Ishikawa (cell line): ENCODE data around the gene NCK2.

Source experiments
- CREB1 ChIP-seq: IDR thresholded peaks from 2 replicates; pipeline ENCODE4 v1.6.1; 2012; ENCODE audit warnings: low read depth
- EGR1 ChIP-seq: IDR thresholded peaks from 2 replicates; pipeline ENCODE4 v1.6.1; 2012
- EP300 ChIP-seq: IDR thresholded peaks from 2 replicates; pipeline ENCODE4 v1.6.1; 2012; ENCODE audit warnings: borderline replicate concordance
- FOXM1 ChIP-seq: IDR thresholded peaks from 2 replicates; pipeline ENCODE4 v1.6.1; 2012; ENCODE audit warnings: low read depth, borderline replicate concordance
- NFIC ChIP-seq: IDR thresholded peaks from 2 replicates; pipeline ENCODE4 v1.6.1; 2012
- RAD21 ChIP-seq: IDR thresholded peaks from 2 replicates; pipeline ENCODE4 v1.6.1; 2012; ENCODE audit warnings: low read depth
- TAF1 ChIP-seq: IDR thresholded peaks from 2 replicates; pipeline ENCODE4 v1.6.1; 2012; ENCODE audit warnings: low read depth, mild to moderate bottlenecking
- TCF12 ChIP-seq: IDR thresholded peaks from 2 replicates; pipeline ENCODE4 v1.6.1; 2012; ENCODE audit warnings: low read depth
- TEAD4 ChIP-seq: IDR thresholded peaks from 2 replicates; pipeline ENCODE4 v1.6.1; 2012
- YY1 ChIP-seq: IDR thresholded peaks from 2 replicates; pipeline ENCODE4 v1.6.1; 2012; ENCODE audit warnings: low read depth
- TF ChIP-seq, protein P1 (sequence below): IDR thresholded peaks from 2 replicates; pipeline ENCODE4 v1.6.1; 2012
- TF ChIP-seq, protein P2 (sequence below): IDR thresholded peaks from 2 replicates; pipeline ENCODE4 v1.6.1; 2012; ENCODE audit warnings: low read depth, mild to moderate bottlenecking

DNA sequence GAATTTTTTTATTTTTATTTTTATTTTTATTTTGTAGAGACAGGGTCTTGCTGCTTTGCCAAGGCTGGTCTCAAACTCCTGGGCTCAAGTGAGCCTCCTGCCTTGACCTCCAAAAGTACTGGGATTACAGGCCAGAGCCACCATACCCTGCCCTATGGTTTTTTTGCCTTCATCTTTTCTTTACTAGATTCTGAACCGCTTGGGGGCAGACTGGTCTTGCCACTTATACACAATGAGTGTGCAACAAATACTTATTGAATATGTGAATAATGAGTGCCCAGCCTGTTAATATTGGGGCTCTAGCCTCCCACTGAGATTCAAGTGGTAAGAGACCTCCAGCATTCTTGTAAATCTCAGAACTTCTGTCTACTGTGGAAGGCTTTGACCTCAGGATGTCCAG, 3.9 kb downstream of the NCK2 start:
- TF ChIP-seq TAF1 = no peak
- no peak for TF ChIP-seq EP300
- TF ChIP-seq YY1 = no peak
- TF ChIP-seq, protein P1, sequence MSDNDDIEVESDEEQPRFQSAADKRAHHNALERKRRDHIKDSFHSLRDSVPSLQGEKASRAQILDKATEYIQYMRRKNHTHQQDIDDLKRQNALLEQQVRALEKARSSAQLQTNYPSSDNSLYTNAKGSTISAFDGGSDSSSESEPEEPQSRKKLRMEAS = no peak
- no peak for TF ChIP-seq NFIC
- no peak for TF ChIP-seq EGR1
- TF ChIP-seq TCF12 = no peak
- no peak for TF ChIP-seq TEAD4
- no peak for TF ChIP-seq CREB1
- no peak; the same call in 1 of the 2 replicates for TF ChIP-seq RAD21
- TF ChIP-seq, protein P2, sequence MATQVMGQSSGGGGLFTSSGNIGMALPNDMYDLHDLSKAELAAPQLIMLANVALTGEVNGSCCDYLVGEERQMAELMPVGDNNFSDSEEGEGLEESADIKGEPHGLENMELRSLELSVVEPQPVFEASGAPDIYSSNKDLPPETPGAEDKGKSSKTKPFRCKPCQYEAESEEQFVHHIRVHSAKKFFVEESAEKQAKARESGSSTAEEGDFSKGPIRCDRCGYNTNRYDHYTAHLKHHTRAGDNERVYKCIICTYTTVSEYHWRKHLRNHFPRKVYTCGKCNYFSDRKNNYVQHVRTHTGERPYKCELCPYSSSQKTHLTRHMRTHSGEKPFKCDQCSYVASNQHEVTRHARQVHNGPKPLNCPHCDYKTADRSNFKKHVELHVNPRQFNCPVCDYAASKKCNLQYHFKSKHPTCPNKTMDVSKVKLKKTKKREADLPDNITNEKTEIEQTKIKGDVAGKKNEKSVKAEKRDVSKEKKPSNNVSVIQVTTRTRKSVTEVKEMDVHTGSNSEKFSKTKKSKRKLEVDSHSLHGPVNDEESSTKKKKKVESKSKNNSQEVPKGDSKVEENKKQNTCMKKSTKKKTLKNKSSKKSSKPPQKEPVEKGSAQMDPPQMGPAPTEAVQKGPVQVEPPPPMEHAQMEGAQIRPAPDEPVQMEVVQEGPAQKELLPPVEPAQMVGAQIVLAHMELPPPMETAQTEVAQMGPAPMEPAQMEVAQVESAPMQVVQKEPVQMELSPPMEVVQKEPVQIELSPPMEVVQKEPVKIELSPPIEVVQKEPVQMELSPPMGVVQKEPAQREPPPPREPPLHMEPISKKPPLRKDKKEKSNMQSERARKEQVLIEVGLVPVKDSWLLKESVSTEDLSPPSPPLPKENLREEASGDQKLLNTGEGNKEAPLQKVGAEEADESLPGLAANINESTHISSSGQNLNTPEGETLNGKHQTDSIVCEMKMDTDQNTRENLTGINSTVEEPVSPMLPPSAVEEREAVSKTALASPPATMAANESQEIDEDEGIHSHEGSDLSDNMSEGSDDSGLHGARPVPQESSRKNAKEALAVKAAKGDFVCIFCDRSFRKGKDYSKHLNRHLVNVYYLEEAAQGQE = no peak
- no peak for TF ChIP-seq FOXM1
